Measurements from ENCODE around the gene APLP1.
"Not testable (repeated sequence)": the region's sequence is repeated elsewhere in the genome, so short reads cannot be mapped to it uniquely, and the experiment has no call there.

APLP1 gene

GRCh38 chr19:35904311-35905068, 36.1 kb downstream of the APLP1 start:
- DNase-seq (ENCODE audit: low spot score): no peak

- no peak for DNase-seq (ENCODE audit: low spot score)
These were observed 36.9 kb downstream of the APLP1 start for GRCh38 chr19:35905178-35905727.

GRCh38 chr19:35907377-35907745, 39.0 kb downstream of the APLP1 start:
- no peak for DNase-seq (ENCODE audit: low spot score)

- DNase-seq (ENCODE audit: low spot score): no peak
These were observed 39.7 kb downstream of the APLP1 start, which contains the start of gene TYROBP for GRCh38 chr19:35908010-35908441. Gene TYROBP (minus strand): TSS chr19:35908295. CDS start chr19:35908228, 67 bp downstream.

- DNase-seq (ENCODE audit: low spot score): no peak
These were observed 40.8 kb downstream of the APLP1 start for GRCh38 chr19:35908973-35909683.

GRCh38 chr19:35909684-35910035, 41.3 kb downstream of the APLP1 start:
- no peak for DNase-seq (ENCODE audit: low spot score)

GRCh38 chr19:35910355-35910754, 42.0 kb downstream of the APLP1 start:
- DNase-seq (ENCODE audit: low spot score): not testable (repeated sequence)

- no peak for DNase-seq (ENCODE audit: low spot score)
These were observed 42.8 kb downstream of the APLP1 start for GRCh38 chr19:35911173-35911572.

- DNase-seq (ENCODE audit: low spot score): no peak
These were observed 43.4 kb downstream of the APLP1 start for GRCh38 chr19:35911790-35912189.

GRCh38 chr19:35913589-35913988, 45.2 kb downstream of the APLP1 start:
- DNase-seq (ENCODE audit: low spot score): no peak

GRCh38 chr19:35915443-35915842, 47.1 kb downstream of the APLP1 start:
- no peak for DNase-seq (ENCODE audit: low spot score)

GRCh38 chr19:35919306-35919705, 50.9 kb downstream of the APLP1 start:
- no peak for DNase-seq (ENCODE audit: low spot score)

- DNase-seq (ENCODE audit: low spot score): no peak
These were observed 52.6 kb downstream of the APLP1 start for GRCh38 chr19:35921012-35921411.

- DNase-seq (ENCODE audit: low spot score): no peak
These were observed 57.1 kb downstream of the APLP1 start for GRCh38 chr19:35925501-35925900.

GRCh38 chr19:35928507-35928906, 60.1 kb downstream of the APLP1 start:
- DNase-seq (ENCODE audit: low spot score): no peak

Data from D341Med (cell line).